Measurements from ENCODE around the gene MPV17L2.

- TF ChIP-seq CTCF (IDR thresholded peaks at IDR 0.05): peak in 1 of 3 experiments; percentile 28
- no peak for TF ChIP-seq POLR2A (IDR thresholded peaks at IDR 0.05)
Measured at GRCh38 chr19:18191640-18192062, 1.4 kb upstream of the MPV17L2 start.

Measured in testis (tissue), 2 donors.